GM19395 (cell line): ENCODE measurements around the gene SPIN2A.
"Not testable (repeated sequence)": the region's sequence is repeated elsewhere in the genome, so short reads cannot be mapped to it uniquely, and the experiment has no call there.

ENCODE experiments used
- ATAC-seq: cut with Tn5 transposase; IDR thresholded peaks from one replicate; pipeline ENCODE4 v1.9.1; 2021; ENCODE audit warnings: mild to moderate bottlenecking, moderate library complexity; ENCODE audit not compliant: unreplicated experiment

The SPIN2A gene

DNA sequence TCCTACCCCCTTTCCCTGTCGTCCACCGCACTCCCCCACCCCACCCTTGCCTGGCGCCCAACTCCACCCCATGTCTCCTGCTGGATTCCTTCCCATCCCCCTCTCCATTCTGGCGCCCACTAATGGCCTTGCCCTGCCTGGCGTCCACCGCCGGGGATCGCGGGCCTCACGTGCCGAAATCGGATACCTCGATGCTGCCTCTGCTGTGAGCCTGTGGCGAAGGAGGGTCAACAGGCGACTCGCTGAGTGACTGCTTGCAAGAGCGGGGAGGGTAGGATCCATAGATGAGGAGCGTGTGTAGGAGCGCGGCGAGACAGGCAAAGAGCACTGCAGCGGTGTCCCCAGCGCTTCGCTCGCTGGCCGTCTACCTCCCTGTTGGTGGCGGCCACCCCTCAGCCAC, at the start of gene SPIN2A:
Gene SPIN2A, minus strand, starts transcription at position 325 of the 400 bp plus-strand sequence. CDS start 800 bp downstream, outside the sequence.
- ATAC-seq, result not testable (repeated sequence)

DNA sequence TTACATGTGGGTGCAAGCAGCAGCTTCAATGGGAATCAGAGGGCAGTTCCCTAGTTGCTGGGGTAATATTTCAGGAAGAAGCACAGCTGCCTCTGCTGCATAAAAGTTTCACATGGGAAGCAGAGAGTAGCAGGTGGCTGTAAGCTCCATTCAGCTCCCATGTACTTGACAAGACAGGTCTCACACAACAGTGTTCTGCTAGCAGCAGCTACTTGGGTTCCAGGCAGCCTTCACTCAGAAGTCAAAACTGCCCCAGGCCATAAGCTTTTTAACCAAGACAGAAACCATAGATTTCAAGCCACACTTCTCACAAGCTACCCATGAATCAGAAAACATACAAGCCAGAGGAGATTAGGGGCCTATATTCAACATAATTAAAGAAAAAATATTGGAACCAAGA, 41.4 kb upstream of the SPIN2A start:
- ATAC-seq, result no peak

DNA sequence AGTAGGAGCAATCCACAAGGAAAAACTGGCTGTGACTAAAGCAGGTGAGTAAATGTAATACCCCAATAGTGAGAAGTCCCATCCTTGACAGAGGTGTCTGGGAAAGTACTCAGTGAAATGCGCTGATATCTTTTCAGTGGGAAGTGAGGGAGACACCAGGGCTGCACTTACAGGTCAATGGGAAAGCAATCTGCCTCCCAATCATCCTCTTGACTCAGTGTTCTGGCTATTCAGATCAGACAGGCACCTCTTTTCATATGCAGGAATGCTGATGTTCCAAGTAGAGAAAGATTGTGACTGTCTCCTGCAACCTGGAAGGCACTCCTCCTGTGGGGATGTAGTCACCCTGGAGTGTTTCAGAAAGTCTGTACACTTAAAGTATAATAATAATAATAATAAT, 39.9 kb upstream of the SPIN2A start:
- no peak for ATAC-seq

DNA sequence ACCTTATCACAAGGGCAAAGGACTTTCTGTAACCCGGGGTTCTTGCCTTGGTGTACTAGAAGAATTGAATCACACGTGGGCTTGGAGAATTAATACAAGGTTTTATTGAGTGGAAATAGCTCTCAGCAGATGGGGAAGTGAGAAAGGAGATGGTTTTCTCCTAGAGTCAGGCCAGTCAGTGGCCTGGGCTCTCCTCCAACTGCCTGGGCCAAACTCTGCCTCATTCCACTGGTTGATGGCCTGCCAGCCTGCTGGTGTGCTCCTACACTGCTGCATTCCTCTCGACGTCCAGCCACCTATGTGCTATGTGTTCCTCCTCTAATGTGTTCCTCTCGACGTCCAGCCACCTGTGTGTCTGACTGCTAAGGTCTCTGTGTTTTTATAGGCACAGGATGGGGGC, 35.3 kb upstream of the SPIN2A start:
- ATAC-seq, result no peak

DNA sequence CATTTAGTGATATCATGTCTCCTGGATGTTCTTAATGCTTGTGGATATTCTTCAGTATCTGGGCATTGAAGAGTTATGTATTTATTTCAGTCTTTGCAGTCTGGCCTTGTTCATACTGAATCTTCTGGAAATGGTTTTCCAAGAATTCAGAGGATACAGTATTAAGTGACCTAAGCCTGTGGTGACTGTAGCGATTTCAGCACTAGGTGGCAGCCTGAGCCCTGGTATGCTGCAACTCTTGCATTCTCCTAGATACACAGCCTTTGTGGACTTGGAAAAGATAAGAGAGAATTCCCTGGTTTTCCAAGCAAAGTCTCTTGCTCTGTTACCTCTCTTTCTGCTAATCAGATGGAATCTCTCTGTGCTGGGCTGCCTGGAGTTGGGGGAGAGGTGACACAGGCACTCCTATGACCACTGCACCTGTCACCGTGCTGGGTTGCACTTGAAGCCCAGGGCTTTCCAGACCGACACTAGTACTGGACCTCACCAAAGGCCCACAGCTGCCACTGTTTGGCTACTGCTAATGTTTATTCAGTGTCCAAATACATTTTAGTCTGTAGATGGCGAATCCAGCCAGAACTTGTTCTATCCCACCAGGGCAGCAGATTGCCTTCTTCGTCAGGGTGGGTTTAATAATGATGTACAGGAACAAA, 19.3 kb upstream of the SPIN2A start:
- ATAC-seq, result no peak

DNA sequence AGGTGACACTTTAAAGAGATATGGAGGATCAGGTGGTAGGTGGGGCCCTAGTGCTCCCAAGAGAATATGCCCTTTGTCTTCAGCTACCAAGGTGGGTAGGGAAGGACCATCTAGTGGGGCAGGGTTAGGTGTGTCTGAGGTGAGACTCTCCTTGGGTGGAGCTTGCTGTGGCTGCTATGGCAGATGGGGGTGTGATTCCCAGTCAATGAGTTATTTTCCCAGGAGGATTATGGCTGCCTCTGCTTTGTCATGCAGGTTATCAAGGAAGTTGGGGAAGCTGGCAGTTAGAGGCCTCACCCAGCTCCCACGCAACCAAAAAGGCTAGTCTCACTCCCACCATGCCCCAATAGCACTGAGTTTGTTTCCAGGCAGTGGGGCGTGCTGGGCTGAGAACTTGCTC, 18.0 kb upstream of the SPIN2A start:
- ATAC-seq, result no peak

DNA sequence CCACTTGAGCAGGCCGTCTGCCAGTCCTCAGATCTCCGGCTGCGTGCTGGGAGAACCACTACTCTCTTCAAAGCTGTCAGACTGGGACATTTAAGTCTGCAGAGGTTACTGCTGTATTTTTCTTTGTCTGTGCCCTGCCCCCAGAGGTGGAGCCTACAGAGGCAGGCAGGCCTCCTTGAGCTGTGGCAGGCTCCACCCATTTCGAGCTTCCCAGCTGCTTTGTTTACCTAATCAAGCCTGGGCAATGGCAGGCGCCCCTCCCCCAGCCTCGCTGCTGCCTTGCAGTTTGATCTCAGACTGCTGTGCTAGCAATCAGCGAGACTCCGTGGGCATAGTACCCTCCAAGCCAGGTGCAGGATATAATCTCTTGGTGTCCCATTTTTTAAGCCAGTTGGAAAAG, 15.0 kb upstream of the SPIN2A start:
- ATAC-seq, result not testable (repeated sequence)

DNA sequence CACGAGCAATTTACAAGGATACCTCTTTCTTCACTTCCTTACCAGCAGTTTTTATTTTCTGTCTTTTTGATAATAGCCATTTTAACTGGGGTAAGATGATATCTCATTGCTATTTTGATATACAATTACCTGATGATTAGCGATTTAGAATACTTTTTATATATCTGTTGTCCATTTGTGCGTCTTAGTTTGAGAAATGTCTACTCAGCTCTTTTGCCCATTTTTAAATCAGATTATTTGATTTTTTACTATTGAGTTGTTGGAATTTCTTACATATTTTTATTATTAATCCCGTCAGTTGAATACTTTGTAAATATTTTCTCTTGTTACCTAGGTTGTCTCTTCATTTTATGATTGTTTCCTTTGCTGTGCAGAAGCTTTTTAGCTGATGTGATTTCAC, 1.5 kb upstream of the SPIN2A start:
- no peak for ATAC-seq

DNA sequence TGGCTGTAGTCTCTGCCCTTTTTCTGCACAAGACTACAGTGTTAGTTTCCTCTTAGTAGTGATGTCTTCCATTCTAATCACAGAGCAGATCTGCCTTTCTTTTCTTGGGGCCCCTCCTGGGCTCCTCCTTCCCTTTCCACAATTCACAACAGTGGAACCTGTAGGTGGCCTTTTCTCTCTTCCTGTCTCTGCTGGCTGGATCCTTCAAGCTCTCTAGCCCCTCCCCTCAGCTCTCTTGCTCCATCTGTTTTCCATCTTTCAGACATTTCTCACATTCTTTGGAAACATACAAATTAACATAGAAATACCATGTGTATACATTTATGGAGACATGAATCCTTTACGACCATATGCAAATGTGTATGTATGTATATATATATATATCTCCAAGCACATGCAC, 304 bp upstream of the SPIN2A start:
- no peak for ATAC-seq

DNA sequence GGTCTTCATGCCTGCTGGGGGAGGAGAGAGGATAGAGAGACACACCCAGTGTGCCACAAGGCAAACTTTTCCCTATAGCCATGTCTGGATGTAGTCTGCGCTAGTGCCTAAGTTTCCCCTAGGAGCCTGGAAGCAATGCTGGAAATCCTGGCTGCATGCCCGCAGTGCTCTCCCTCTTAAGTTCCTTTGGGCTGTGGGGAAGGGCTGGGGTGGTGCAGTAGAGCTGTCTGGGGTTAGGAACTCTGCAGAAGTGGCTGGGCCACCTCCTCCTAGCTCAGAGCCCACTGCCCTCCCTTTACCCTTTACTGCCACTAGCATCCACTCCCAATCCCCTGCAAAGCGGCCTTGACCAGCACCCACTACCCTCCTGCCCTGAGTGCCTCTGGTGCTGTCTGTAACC, 608 bp downstream of the SPIN2A start:
- ATAC-seq, result not testable (repeated sequence)

DNA sequence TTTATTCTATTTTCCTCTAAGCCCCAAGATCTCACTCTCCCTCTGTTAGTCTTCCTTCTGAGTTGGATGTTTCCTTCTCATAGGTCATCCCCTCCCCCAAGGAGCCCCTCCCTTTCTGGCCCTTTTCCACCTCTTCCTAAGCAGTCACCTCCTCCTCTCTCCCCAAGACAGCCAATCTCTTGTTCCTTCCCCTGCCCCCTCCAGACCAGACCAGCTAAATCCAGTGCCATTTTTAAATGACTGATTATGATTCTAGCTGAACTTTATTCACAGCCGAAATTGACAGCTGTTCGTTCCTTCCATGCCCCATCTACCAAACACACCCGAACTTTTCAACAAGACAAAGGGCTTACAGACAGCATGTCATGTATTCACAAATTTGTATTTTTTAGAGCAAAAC, 1.9 kb downstream of the SPIN2A start:
- no peak for ATAC-seq

DNA sequence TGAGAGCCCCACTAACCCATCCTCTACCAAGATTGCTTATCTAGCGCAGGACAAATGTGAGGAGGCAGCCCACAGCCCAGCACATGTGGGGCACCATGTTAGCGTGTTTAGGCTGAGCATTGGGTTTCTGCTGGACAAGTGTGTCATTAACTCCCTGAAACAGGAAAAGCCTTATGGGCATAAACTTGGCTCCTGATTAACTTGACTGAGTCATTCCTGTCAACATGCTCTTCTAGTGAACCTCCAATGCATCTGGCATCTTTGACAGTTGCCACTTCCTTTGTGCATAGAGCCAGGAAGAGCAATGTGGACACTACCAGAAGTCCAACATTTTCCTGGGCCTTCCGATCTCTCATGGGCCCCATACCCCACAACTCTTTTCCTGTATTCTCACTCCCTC, 2.5 kb downstream of the SPIN2A start:
- no peak for ATAC-seq

DNA sequence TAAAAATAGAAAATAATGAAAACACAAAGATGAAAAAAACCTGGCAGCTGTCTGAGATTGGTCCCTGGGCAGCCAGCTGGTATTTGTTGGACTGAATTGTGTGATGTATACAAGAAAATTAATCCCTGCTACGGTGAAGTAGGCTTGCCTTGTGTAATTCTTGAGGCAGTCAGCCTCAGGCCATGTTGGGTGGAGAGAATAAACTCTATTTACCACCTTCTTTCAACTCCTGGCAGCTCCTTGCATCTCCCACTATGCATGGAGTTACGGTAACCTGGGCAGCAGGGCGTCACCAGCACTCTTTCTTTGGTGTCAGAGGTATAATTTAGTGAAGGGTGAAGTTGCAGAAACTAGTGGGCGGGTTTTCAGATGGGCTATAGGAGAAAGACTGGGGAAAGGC, 3.5 kb downstream of the SPIN2A start:
- ATAC-seq, result no peak

DNA sequence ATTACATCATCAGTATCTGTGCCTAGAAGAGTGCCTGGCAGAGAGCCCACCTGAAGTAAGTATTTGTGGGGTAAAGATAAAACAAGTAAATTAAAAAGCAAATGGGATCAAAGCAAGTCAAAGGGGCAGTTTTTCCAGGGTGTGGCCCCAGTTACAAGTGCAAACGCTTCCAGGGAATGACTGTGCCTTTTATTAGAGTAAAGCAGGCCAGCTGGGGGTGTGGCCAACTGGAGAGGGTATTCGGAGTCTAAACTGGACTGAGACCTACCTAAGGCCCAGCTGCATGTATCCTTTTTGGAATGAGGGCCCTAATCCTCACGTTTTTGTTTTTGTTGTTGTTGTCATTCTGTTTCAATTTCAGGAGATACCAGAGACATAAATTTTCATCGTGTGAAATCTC, 3.9 kb downstream of the SPIN2A start:
- not testable (repeated sequence) for ATAC-seq

DNA sequence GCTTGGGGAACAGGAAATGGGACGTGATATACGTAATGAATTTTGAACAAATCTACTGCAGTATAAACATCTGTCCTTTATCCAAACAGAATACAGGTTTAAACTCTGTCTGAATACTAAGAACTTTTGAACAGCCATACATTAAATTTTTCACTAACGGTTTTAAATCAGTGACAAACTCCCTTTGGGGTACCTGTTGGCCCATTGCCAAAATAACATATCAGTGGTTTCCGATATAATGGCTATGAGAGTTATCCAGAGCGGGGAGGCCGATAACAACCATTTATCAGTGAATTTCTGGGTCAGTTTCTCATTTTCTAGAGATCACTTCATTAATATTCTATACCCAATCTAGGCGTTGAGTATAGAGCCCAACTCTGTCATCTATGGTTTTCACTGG, 5.2 kb downstream of the SPIN2A start:
- ATAC-seq, result no peak

DNA sequence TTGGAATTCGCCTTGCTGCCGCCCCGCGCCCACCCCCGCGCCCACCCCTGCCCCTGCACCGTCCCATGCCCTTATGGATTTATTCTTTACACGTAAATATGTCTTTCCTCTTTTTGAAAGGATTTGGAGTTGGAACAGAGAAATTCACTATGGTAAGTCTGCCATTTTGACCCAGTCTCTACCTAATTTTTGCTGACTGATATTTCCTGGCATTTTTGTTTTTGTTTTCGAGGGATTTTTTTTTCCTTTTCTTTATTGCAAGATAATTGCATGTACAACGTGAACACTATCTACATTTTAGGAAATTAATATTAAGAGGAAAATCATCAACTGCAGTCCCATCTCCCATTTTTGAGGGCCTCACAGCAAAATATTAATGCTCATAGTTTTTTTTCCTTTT, 15.4 kb downstream of the SPIN2A start:
- no peak for ATAC-seq

DNA sequence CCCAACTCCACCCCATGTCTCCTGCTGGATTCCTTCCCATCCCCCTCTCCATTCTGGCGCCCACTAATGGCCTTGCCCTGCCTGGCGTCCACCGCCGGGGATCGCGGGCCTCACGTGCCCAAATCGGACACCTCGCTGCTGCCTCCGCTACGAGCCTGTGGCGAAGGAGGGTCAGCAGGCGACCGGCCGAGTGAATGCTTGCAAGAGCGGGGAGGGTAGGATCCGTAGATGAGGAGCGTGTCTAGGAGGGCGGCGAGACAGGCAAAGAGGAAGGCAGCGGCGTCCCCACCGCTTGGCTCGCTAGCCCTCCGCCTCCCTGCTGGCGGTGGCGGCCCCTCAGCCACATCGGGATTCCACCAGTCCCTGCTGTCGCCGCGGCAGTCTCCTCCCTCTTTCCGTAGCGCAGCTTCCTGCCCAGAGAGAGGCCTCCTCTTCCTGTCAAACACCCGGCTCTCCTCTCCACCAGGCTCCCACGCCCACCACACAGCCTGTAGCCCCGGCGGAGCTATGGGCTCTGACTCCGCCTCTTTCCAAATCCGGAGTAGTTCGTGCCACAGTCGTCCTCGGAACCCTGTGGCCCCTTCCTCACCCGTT, 15.9 kb downstream of the SPIN2A start, which contains the start of gene SPIN2B:
Gene SPIN2B, minus strand, starts transcription at position 387 of the 594 bp plus-strand sequence.
- ATAC-seq, result peak; percentile 99

DNA sequence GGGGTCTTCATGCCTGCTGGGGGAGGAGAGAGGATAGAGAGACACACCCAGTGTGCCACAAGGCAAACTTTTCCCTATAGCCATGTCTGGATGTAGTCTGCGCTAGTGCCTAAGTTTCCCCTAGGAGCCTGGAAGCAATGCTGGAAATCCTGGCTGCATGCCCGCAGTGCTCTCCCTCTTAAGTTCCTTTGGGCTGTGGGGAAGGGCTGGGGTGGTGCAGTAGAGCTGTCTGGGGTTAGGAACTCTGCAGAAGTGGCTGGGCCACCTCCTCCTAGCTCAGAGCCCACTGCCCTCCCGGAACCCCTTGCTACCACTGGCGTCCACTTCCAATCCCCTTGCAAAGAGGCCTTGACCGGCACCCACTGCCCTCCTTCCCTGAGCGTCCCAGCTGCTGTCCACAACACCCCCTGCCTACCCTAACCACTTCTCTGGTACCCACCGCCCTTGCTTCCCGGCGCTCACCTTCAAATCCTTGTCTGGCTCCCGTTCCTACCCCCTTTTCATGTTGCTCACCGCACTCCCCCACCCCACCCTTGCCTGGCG, 16.5 kb downstream of the SPIN2A start:
- not testable (repeated sequence) for ATAC-seq

DNA sequence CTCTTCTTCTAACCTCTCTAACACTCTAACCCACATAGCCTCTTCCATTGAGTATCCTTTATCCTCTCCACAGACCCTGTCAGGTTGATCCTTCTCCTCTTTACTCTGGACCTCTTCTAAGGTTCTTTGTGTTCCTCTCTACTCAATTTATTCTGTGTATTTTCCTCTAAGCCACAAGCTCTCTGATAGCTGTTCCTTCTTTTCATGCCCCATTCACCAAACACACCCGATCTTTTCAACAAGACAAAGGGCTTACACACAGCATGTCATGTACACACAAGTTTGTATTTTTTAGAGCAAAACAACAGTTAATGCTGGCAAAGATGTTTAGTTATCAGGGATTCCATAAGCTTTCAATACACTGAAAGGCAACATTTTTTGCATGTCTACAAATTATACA, 17.8 kb downstream of the SPIN2A start:
- ATAC-seq, result no peak

DNA sequence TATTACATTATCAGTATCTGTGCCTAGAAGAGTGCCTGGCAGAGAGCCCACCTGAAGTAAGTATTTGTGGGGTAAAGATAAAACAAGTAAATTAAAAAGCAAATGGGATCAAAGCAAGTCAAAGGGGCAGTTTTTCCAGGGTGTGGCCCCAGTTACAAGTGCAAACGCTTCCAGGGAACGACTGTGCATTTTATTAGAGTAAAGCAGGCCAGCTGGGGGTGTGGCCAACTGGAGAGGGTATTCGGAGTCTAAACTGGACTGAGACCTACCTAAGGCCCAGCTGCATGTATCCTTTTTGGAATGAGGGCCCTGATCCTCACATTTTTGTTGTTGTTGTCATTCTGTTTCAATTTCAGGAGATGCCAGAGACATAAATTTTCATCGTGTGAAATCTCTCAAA, 19.6 kb downstream of the SPIN2A start:
- not testable (repeated sequence) for ATAC-seq

DNA sequence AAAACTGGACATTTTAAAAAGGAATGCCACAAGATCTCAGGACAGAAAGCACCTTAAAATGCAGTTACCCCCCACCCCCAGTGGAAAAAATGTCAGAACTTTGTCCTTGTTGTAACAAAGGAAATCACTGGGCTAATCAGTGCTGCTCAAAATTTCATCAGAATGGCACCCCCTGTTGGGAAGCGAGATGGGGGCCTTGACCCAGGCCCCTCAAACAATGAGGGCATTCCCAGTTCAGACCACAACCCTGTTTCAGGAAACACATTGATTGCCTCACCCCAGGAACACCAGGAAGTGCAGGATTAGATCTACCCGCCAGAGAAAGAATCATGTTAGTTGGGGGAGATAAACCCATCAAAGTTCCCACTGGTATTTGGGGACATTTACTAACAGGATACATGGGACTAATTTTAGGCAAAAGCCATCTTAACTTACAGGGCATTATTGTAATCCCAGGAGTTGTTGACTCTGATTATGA, 32.2 kb downstream of the SPIN2A start:
- ATAC-seq, result no peak

DNA sequence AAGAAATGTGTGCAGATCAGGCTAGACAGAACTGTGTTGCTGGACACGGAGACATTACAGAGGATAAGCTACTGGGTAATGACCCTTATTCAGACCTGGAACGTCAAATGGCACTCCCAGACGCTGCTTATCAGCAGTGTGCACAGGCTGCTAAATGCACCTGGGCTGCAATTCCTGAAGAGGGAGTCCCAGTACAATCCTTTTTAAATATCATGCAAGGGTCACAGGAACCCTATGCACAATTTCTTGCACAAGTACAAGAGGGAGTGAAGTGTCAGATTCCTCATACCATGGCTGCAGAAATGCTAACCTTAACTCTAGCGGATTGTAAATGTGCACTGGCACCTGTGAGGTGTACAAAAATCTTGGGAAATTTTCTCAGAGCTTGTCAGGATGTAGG, 32.8 kb downstream of the SPIN2A start:
- ATAC-seq, result no peak
